ENCODE results near the gene PGAP6. TPM values are rescaled to one million over a fixed set of nuclear protein-coding genes. Genes with fewer than 3 reads are reported as not detected.

Gene PGAP6
- total RNA-seq, 1 donor from 2014 or later: 56.0 TPM

DNA sequence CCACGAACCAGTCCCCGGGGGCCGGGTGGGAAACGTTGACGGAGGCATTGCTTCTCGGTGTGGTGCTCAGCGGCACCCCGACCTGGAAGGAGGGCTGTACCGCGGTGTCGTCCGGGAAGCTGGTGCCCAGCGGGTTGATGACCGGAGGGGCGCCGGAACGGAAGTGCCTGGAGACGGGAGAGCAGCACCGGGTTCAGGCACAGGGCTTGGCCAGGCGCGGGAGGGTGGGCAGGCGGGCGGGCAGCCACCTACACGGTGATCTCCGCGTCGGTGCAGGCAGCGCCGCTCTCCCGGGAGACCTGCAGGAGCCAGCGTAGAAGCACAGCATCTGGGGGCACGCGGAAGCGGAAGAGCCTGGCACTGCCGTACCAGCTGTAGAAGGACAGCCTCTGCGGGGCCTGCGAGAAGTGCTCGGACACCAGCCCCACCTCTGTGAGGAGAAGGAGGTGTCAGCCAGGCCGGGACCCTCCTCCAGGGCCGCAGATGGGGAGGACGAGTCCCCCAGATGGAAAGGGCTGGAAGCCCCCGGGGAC lies 4.3 kb downstream of the PGAP6 start:
- H3K27ac Mint-ChIP-seq: no peak overlapping the region
- H3K36me3 Mint-ChIP-seq: no peaks in the 10 kb centered on the region
- no peak for DNase-seq (ENCODE audit: extremely low spot score, unreplicated experiment)
- TF ChIP-seq CTCF (conservative IDR thresholded peaks at IDR 0.05): no peak
- no peak overlapping the region for H3K4me3 Mint-ChIP-seq
- no peaks in the 10 kb centered on the region for H3K27me3 Mint-ChIP-seq
- no peaks in the 10 kb centered on the region for H3K4me1 Mint-ChIP-seq (ENCODE audit: unreplicated experiment)
- no peaks in the 10 kb centered on the region for H3K9me3 Mint-ChIP-seq

DNA sequence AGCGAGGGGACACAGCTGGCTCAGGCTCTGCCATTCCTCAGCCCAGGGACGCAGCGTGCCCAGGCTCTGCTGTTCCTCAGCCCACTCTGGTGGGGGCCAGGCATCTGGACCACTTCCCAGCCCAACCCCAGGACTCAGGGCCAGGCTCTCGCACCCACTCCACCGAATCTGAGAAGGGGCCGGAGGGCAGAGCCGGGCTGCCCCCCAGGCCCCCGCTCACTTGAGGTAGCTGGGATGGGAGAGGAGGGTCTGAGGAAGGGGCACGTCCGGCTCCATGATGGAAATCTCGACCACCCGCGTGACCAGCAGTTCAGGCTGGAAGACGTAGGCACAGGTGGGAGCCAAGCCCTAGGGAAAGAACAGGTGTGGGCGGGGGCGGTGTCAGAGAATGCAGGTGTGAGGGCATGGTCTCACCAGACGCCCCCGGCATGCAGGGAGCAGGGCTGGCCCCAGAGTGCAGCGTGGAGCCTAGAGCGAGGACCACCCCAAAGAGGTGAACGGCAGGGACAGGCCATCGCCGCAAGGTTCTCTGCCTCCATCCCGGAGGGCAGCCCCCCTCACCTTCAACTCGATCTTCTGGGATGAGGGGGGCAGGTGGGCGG lies 4.9 kb downstream of the PGAP6 start:
- H3K4me3 Mint-ChIP-seq: no peak overlapping the region
- no peaks in the 10 kb centered on the region for H3K27me3 Mint-ChIP-seq
- H3K36me3 Mint-ChIP-seq: no peaks in the 10 kb centered on the region
- no peaks in the 10 kb centered on the region for H3K9me3 Mint-ChIP-seq
- TF ChIP-seq CTCF (conservative IDR thresholded peaks at IDR 0.05): no peak
- H3K27ac Mint-ChIP-seq: no peak overlapping the region
- H3K4me1 Mint-ChIP-seq (ENCODE audit: unreplicated experiment): no peaks in the 10 kb centered on the region
- DNase-seq (ENCODE audit: extremely low spot score, unreplicated experiment): no peak

DNA sequence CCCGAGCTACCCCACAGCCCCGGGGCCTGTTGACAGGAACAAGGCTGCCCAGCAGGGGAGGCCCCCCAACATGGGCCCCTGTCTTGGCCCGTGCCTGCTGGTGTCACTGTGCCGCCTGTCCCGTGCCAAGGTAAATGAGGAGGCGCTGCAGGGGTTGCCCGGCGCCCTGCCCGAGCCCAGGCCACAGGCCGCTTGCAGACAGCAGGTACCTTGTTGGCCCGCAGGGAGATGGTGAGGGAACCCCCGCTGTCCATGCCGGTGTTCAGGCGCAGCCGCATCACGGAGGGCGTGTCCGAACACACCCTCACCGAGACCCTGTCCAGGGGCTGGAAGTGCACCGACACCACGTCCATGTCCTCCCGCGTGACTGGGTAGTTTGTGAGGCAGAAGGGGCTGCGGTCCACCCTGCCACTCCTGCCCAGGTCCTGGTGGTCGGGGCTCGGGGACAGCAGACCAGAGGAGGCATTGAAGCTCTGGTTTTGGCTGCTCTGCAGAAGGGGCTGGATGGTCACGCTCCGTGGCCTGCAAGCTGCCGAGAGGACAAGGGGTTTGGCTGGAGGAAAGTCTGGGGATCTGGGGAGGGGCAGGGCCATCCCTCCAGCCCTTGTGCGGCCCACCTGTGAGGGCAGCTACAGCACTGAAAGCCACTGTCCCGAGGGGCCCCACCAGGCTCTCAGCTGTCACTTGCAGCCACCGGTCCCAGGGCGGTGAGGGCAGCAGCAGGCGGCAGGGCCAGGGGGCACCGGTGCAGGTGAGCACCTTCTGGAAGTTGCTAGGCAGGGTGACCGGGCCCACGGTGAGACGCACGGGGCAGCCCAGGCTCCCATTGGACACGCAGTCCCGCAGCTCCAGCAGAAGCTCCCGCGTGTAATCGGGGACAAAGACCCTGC lies 5.6 kb downstream of the PGAP6 start:
- Mint-ChIP-seq H3K36me3 (no peaks in the 10 kb centered on the region), H3K4me1 (ENCODE audit: unreplicated experiment) (no peaks in the 10 kb centered on the region), H3K27me3 (no peaks in the 10 kb centered on the region), H3K4me3 (no peak overlapping the region), H3K27ac (no peak overlapping the region), H3K9me3 (no peaks in the 10 kb centered on the region)
- no peak for DNase-seq (ENCODE audit: extremely low spot score, unreplicated experiment)
- no peak for TF ChIP-seq CTCF (conservative IDR thresholded peaks at IDR 0.05)

DNA sequence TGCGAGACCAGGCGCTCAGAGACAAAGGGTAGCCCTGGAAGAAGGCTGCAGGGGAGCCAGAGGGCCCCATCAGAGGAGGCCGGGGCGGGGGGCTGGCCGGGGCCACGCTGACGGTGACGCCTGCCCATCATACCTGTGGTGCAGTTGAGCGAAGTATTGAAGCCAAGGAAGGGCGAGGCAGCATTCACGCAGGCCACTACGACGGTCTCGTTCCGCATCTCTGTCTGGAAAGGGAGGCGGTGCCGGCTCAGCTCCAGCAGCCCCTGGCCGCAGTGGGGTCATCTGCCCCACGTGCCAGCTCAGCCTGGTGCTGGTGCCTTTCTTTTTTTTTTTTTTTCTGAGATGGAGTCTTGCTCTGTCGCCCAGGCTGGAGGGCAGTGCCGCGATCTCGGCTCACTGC lies 6.6 kb downstream of the PGAP6 start:
- Mint-ChIP-seq H3K4me1 (ENCODE audit: unreplicated experiment) (peaks cover 7% of the 10 kb centered on the region), H3K9me3 (no peaks in the 10 kb centered on the region), H3K27ac (no peak overlapping the region), H3K27me3 (no peaks in the 10 kb centered on the region), H3K36me3 (no peaks in the 10 kb centered on the region), H3K4me3 (no peak overlapping the region)
- no peak for TF ChIP-seq CTCF (conservative IDR thresholded peaks at IDR 0.05)
- DNase-seq (ENCODE audit: extremely low spot score, unreplicated experiment): no peak

- no peak for DNase-seq (ENCODE audit: extremely low spot score, unreplicated experiment)
- Mint-ChIP-seq H3K27ac (no peak overlapping the region), H3K27me3 (no peaks in the 10 kb centered on the region), H3K9me3 (no peaks in the 10 kb centered on the region), H3K36me3 (no peaks in the 10 kb centered on the region), H3K4me3 (no peak overlapping the region), H3K4me1 (ENCODE audit: unreplicated experiment) (peaks cover 7% of the 10 kb centered on the region)
- TF ChIP-seq CTCF (conservative IDR thresholded peaks at IDR 0.05): no peak
Measured at GRCh38 chr16:374616-374926, 7.2 kb downstream of the PGAP6 start.
